Measurements from ENCODE around the gene ANXA6.

The ANXA6 gene

DNA sequence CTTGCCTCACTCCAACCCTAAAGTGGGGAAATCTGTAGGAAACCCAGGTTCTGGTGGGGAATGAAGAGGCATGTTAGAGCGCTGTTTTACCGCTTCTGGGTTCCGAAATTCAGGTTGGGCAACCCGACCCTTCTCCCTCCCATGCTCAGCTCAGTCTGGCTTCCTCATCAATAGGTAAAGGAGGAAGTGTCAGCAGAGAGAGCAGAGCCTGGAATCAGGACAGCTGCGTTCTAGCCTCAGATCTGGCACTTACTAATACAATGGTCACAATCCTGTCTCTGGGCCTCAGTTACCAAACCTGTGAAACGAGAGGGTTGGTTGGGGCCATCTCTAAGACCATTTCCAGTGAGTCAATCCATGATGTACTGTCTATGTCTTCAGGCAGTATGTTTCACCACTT lies 60.5 kb downstream of the ANXA6 start:
- DNase-seq: no peak

DNA sequence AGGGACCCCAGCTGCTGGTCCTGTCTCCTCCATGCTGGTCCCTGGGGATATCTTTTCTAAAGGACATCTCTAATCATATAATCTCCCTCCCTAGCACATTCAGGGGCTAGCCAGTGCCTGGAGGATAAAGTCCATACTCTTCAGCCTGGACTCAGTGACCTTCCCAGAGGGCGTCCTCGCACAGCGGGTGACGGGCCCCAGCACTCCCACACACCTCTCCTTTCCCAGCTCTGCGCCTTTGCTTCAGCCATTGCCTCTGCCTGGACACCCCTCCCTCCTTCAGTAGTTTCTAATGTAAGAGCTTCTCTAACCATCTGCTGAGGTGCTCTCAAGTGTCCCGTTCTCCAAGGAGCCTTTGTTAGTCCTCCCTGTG lies 61.6 kb downstream of the ANXA6 start:
- no peak for DNase-seq

DNA sequence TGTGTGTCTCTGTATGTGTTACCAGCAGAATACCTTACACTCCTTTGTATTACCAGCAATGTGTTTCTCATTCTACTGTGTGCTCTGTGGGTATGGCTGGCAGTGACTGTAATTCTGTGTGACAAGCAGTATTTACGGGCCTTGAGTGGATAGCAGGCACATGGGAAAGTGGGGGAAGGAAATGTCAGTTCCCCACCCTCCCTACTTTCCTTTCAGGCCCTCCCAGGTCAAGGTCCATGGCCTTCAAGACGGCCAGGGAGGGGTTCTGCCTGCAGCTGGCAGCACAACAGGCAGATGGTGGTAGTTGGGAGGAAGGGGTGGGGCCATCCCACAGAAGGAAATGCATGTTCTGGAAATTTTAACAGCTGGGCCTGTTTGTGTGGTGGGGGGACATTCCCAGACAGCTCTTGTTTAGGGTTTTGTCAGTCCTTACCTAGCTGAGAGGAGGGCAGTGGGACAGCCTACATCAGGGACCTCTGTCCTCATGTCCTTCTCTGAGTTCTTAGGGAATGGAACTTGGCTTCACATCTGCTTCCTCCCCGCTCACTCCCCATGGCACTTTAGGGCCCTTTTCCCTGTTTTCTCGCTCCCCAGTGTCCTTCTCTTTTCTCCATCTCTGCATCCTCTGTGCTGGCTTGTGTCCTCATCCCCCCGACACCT lies 62.1 kb downstream of the ANXA6 start:
- no peak for DNase-seq

DNA sequence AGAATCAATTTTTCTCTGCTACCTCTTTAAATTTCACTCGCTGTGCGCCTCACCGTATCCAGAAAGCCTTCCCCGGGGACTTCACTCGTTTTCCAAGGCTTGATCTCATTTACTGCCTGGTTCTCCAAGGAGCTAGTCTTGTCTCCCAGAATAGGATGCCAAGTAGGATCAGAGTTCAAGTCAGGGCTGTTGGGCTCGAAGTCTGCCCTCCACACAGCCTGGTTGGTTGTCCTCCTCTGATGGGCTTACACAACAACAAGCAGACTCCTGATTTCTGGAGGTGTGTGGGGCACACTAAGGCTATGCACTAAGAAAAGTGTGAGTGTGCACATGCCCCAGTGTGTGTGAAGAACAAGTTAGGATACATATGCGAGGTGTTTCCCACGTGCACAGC lies 62.7 kb downstream of the ANXA6 start:
- DNase-seq: no peak

DNA sequence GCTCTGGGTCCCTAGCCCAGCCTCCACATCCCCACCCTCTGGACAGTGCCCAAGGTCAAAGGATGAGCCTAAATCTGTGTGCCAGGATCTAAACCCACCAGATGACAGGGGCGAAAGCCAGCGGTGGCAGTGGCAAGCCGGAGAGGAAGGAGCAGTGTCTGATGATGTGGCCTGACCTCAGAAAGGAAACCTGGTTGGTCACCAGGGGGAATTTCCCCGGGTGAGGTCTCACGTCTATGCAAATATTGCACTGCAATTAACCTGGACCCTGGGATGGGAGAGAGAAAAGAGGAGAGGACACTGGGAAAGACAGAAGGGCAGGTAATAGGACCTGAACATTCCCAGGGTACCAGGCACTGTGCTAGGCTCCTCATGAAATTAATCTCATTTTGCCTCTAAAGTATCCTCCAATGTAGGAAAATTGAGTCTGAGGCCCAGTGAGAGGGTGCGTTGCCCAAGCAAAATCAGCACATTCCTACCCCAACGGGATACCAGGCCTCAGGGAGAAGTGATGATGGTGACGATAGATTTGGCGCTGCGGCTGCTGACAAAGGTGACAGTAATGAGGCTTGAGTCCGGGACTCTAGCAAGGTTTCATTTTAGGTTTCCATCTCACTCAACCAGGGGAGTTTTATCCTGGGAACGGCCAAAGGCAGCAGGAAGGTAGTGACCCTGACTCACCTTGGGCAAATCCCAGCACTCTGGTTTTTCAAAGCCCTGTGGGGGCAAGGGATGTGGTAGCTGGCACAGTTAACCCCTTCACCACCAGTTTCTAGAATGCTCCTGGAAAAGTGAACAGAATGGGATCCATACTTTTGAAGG lies 63.3 kb downstream of the ANXA6 start:
- DNase-seq: no peak

DNA sequence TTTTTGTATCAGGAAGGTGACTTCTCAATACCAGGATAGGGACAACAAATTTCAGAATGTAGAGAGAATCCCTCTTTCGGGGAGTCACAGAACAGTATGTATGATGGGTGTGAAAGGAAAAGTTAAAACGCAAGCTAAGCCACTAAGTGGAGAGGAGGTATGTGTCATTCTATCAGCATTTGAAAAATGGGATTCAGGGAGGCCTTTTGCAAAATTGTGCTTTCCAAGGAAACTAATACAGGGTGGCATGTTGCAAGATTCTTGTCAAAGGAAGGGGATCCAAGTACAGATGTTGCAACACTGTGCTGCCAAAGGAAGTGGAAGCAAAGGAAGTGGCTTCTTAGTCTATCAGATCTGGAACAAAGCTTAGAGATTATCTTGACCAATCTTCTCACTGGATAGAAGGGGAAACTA lies 64.1 kb downstream of the ANXA6 start:
- DNase-seq: no peak

DNA sequence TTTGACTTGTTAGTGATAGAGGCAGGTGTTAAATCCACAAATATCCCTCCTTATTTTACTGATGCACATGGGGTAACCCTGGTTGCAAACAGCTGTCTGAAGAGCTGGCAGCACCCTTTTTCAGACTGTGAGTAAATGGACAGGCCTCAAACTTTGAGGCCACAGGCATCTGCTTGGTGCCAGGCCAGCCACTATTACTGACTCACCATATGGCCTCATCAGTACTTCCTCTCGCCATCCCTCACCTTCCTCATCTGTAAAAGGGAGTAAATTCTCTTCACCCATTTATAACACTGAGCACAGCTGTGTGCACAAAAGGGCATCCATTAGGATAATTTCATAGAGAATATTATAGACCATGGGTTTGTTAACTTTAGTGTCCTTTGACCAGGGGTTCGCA lies 64.8 kb downstream of the ANXA6 start:
- DNase-seq: no peak

DNA sequence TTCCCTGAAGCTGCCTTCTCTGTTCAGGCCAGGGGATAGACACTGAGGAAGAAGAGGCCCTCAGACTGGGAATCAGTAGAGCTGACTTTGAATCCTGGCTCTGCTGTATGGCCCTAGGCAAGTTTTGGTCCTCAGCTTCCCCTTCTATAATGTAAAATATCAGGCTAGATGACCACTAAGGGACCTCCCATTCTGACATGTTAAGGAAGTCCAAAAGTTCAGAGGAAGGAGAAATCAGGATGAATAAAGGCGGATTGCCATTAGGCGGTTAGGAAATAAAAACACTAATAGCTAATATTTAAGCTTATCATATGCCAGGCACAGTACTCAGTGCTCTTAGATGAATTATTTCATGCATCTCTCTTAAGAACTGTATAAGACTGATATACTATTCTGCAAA lies 67.9 kb downstream of the ANXA6 start:
- DNase-seq: no peak

DNA sequence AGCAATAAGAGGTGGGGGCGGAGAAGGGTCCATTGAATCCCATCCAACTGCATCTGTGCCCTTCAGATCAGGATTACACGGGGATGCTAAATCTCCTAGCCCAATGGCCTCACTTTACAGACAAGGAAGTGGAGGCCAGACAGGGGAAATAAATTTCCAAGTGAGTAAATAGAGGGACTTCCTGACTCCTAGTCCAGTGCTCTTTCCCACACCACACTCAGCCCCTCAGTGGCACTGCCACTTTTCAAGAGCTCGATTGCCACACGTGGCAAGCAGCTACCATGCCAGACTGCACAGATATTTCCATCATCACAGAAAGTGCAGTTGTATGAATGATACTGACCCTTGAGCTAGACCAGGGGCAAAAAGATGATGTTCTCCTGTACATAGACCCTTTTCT lies 68.6 kb downstream of the ANXA6 start:
- no peak for DNase-seq

DNA sequence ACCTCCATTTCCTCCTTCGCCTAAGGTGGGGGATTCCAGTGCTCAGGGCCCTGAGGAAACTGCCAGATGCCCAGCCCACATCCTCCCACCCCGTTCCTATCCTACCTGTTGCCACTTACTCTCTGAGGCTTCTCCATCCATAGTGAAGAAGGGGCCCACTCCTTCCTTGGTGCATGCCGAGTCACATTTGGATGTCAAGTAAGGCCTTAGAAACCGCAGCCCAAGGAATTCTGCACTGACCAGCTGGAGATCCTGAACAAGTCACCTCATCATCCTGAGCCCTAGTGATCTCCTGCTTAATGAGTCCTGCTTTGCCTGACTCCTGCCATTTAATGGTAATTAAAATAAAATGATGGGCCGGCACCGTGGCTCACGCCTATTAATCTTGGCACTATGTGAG lies 70.1 kb downstream of the ANXA6 start:
- DNase-seq: no peak

DNA sequence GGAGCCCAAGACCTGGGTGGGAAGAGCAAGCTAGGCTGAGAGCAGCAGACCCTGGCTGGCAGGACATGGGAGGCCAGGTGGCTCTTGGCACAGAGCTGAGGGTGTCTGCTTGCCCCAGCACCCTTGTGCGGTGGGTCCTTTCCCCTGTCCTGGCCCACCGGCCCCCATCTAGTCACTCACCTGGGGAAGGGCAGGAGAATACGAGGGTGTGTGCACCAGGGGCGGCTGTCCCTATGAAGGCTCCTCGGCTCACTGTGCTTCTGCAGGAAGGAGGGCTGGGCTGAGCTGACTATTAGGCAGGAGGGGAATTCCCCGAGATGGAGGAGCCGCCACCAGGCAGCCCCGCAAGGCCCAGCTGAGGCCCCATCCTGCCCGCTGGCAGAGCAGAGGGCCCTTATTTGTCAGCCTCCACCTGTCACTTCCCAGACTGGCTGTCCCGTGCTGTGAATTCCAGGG lies 70.6 kb downstream of the ANXA6 start:
- DNase-seq: no peak

DNA sequence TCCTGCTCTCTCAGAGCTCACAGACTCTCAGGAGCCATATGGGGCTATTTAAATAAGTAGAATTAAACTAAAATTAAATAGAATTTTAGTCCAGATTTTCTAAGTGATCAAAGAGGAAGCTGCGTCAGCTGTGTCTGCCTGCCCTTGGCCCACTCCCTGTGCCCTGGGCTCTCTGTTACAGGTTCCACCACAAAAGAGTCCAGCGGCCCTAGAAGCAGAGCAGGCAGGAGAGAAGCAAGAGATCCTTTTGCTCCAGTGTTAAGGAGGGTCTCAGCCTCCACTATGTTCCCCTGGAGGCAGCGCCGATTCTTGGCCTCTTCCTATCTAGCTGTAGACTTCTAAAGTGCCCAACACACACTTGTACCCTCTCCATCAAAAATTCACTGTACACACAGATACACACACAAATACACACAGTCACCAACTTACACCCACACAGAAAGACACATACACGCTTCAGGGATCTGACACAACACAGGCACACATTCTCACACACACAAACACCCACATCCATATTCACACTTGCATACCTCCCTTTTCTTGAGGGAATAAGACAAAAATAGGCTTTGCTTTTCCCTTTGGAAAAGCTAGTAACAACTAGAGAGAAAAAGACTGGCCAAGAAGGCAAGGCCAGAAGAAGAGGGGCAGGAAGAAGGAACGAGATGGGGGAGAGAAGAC lies 71.2 kb downstream of the ANXA6 start:
- no peak for DNase-seq

DNA sequence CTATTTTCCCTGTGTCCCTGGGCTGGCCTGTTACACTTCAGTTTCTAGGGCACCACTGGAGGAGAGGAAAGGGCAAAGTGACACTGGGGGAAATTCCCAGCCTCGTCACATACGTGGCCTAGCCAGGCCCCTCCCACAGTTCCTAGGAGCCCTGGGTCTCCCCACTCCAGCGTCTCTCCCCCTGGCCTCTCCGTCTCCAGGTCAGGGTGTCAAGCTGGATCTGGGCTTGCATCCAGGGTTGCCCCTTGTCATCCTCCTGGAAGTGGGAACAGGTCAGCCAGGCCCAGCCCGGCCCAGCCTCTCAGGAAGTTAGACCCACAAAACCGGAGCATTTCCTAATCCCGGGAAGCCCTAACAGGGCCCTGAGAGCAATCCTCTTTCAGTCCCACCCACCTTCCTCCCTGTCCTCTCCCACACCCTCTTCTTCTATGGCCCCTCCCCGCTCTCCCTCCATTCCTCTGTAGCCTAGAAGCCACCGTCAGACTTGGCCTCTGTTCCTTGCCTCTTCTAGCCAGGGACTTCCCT lies 72.0 kb downstream of the ANXA6 start:
- DNase-seq: no peak

DNA sequence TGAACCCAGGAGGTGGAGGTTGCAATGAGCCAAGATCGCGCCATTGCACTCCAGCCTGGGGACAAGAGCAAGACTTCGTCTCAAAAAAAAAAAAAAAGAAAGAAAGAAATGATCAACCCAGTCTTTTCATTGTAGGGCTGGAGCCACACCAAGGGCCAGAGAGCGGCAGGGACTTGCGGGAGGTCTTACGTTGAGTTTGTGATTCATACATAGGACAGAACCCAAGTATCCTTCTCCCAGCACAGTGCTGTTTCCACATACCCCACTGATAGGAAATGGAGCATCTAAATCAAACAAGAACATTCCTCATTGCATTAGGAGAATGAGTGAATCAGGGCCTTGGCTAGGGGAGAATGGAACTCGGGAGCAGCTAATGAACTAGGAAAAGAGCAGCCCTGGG lies 73.2 kb downstream of the ANXA6 start:
- DNase-seq: no peak

DNA sequence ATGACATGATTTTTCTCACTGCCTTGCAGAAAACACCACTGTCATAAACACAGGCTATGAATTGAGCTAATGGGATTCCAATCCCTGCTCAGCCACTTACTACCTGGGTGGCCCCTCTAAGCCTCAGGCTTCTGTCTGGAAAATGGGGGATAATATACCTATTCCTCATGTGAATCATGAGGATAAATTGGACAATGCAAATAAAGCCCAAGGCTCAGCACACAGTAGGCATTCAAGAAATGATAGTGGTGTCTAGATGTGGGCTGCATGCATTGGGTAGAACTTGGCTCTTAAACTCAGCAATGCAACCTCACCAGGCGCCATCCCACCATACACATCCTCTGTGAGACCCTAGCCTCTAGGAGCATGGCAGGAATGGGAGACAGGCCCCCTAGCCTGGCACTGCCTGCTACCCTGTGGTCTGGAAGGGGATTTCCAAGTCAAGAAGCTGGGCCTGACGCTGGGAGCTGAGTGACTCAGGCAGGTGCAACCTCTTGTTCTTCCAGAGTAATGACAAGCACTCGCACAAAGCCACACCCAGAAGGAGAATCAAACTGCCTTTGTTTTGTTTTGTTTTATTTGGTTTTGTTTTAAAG lies 74.4 kb downstream of the ANXA6 start:
- DNase-seq: no peak

DNA sequence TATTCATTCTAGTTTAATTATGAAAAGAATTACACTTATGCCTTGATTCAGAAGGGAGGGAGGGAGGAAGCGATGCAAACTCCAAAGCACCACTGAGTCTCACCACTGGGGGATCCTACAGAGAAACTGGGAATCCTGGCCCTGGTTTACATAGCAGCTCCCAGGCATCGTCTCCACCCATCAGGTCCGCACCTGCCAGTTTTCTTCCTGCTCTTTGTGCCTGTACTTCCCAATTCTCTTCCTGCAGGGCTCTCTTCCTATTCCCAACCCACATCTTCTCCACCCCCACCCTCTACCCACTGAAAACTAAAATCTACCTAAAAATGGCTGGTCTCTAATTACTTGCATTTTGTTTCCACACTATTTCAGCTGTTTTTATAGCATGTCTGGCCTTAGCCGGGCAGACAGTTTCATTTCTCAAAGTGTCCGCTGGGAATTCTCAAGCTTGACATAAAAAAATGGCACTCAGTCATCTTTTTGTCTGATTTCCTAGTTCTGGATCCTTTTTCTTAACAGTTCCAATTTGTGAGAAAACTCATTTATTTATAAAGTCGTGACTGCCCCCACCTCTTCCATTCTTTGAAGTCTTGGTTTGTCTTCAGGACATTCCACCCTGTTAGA lies 75.2 kb downstream of the ANXA6 start:
- no peak for DNase-seq

DNA sequence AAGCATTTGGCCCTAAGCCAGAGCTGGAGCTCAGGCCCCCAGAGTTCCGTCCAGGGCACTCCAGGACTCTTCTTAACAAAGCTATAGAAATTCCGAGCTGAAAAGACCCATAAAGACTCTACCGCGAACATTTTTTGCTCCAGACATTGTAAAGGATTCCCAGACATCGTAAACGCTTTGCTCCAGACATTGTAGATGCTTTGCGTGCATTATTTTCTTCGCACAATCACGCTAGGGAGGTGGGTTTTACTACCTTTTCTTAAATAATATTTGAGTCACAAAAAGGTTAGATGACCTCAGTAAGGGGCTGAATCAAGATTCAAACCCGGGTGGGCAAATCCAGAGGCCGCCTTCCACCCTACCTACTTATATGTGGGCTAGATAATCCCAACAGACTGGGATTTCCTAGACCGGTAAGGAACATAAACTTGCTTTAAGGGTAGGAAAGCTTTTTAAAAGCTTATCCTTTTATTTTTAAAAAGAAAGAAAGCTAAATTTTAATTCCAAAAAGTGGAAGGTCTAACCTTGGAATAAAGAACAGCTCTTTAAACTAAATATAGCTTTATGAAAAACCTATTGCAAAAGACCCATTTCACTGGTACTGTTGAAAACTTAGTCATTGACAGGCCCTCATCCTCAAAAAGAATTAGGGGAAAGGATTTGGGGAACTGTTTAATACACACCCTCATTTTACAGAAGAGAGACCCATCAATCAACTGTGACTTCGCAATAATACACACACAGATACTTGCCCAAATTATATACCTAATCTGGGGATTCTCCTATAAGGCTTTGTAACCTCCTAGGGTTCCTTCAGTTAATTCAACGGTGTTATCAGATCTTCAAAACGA lies 75.9 kb downstream of the ANXA6 start:
- DNase-seq: no peak

DNA sequence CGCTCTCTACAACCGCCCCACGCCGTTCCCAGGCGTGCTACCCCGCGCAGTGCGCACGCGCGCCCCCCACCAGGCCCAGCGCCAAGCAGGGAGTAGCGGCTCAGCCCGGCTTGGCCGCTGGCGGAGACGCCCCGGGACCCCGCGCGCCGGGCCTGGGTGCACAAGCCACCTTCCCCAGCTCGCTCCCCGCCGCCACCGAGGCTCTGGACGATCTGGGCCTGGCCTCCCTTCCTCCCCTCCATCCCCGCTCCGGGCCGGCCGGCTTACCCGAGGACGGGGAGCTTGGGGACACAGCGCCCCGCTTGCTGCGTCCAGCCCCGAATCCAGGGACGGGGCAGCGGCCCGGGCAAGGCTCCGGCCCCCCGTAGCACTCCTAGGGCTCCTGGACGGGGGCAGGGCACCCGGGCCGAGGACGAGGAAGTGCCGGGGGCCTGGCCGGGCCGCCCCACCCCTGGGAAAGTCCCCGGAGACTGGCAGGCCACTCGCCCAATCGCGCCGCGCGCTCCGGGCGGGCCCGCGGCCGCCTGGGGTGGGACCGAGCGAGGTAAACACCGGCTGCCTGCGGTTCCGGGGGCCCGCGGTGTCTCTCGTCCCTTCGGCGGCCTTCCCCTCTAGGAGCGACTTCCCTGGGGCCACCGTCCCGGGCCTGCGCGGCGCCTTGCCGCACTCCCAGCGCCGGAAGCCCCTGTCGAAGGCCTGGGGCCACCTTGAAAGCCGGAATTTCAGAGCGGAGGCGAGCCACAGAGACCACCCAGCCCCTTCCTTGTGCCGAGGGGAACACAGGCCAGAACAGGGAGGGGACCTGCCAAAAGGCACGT lies 76.8 kb downstream of the ANXA6 start, which contains the start of gene TNIP1:
TNIP1 (minus strand) TSS at position 422 of the 818 bp plus-strand sequence. CDS start 15,939 bp downstream, outside the sequence.
- DNase-seq: peak; percentile 20

DNA sequence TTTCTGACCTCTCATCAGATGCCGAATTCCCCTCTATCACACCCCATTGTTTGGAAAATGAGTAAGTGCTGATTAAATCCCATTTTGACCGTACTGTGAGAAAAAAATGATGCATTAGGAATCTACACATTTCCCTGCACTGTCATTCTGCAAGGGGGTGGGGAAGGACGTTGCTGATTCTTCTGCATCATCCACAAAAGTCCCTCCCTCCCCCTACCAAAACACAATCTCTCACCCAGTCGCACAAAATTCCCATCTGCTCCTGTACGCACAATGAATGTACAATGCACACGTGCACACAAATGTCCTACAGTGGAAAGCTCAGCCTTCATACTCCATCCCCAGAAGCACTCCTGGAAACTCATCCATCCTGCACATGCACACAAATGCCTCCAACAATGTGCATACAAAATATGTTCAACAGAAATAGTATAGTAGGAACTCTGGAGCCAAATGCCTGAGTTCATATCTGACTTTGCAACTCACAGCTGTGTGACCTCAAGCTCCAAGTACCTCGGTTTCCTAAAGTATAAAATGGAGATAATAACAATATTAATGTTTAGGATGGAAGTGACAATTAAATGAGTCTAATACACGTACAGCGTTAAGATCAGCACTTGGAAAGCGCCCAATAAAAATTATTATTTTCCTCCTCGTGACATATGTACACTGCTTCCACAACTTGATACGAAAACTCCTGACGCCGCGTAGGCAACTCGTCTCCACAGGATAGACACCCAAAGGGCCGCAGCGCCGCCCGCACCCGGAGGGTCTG lies 77.6 kb downstream of the ANXA6 start:
- no peak for DNase-seq

Measured in NCI-H2081 treated with DMSO at 0.1 percent for 48 hours (cell line).